IPS-15b (cell line): ENCODE results near the gene AQP6.
A peak's percentile ranks its signal among the peaks of the same experiment; 100 is the strongest.

ENCODE experiments used
- H3K27me3 ChIP-seq: one replicate; pipeline ENCODE4 v1.6.1; 2013; ENCODE audit warnings: low read length; ENCODE audit not compliant: control insufficient read depth, insufficient read depth
- H3K36me3 ChIP-seq: one replicate; pipeline ENCODE4 v1.6.1; 2013; ENCODE audit warnings: low read length; ENCODE audit not compliant: control insufficient read depth, insufficient read depth
- H3K4me1 ChIP-seq: one replicate; pipeline ENCODE4 v1.6.1; 2013; ENCODE audit warnings: mild to moderate bottlenecking, low read length; ENCODE audit not compliant: control insufficient read depth, insufficient read depth
- H3K4me3 ChIP-seq: one replicate; pipeline ENCODE4 v1.5.1; 2013; ENCODE audit warnings: low read depth, low read length
- H3K9ac ChIP-seq: one replicate; pipeline ENCODE4 v1.6.1; 2013; ENCODE audit warnings: low read depth, mild to moderate bottlenecking, low read length
- H3K9me3 ChIP-seq: one replicate; pipeline ENCODE4 v1.6.1; 2013; ENCODE audit warnings: mild to moderate bottlenecking, low read length; ENCODE audit not compliant: control insufficient read depth, insufficient read depth

Gene AQP6

DNA sequence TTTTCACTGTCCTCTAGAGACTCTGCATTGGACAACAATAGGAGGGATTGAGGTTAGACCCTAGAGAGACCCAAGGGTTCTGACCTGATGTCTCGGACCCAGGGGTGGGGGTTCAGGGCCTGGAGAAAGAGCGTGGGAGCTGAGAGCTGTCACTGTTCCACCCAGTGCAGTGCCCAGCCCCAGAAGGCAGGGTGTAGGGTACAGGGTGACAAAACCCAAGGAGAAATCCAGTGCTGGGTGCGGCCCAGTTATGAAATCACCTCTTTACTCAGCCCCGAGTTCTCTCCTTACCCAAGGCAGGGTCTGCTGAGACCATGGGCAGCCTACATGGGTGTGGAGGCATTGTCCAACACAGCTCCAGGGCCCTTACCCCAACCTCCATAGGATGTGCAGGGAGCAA is 19.6 kb upstream of the AQP6 start:
- H3K9me3 ChIP-seq: no peaks in the 10 kb centered on the region
- H3K27me3 ChIP-seq: peaks cover 29% of the 10 kb centered on the region
- no peak overlapping the region for H3K4me3 ChIP-seq
- H3K4me1 ChIP-seq: no peaks in the 10 kb centered on the region
- no peaks in the 10 kb centered on the region for H3K36me3 ChIP-seq
- H3K9ac ChIP-seq: no peak overlapping the region

DNA sequence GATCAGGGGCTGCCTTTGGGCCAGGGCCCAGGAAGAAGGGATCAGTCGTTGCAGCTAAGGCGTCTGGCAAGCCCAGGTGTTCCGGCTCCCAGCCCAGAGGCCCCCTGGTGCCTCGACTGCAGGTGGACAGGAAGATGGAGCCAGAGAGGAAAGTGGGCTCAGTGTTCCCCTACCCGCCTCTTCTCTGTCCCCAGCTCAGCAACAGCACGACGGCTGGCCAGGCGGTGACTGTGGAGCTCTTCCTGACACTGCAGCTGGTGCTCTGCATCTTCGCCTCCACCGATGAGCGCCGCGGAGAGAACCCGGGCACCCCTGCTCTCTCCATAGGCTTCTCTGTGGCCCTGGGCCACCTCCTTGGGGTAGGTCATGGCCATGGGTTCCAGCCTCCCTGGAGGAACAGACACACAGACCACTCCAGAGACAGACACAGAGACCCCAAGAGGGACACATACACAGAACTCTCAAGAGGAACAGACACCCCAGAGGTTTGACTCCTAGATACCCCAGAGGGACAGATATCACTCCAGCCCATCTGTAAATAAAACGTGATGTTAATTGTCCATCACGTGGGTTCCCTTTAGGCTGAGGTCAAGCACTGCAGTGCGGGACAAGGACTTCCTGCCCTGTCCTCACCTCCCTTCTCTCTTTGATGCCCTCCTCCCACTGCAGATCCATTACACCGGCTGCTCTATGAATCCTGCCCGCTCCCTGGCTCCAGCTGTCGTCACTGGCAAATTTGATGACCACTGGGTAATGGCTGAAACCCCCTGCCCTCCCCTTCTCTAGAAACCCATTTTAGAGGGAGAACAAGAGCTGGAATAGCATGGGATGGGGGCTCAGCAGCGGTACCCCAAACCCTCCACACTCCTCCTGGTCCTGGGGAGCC is 18.5 kb upstream of the AQP6 start:
- Histone ChIP-seq H3K4me1 (peaks cover under 1% of the 10 kb centered on the region), H3K27me3 (peaks cover 39% of the 10 kb centered on the region), H3K36me3 (no peaks in the 10 kb centered on the region), H3K9ac (no peak overlapping the region), H3K4me3 (no peak overlapping the region), H3K9me3 (no peaks in the 10 kb centered on the region)

DNA sequence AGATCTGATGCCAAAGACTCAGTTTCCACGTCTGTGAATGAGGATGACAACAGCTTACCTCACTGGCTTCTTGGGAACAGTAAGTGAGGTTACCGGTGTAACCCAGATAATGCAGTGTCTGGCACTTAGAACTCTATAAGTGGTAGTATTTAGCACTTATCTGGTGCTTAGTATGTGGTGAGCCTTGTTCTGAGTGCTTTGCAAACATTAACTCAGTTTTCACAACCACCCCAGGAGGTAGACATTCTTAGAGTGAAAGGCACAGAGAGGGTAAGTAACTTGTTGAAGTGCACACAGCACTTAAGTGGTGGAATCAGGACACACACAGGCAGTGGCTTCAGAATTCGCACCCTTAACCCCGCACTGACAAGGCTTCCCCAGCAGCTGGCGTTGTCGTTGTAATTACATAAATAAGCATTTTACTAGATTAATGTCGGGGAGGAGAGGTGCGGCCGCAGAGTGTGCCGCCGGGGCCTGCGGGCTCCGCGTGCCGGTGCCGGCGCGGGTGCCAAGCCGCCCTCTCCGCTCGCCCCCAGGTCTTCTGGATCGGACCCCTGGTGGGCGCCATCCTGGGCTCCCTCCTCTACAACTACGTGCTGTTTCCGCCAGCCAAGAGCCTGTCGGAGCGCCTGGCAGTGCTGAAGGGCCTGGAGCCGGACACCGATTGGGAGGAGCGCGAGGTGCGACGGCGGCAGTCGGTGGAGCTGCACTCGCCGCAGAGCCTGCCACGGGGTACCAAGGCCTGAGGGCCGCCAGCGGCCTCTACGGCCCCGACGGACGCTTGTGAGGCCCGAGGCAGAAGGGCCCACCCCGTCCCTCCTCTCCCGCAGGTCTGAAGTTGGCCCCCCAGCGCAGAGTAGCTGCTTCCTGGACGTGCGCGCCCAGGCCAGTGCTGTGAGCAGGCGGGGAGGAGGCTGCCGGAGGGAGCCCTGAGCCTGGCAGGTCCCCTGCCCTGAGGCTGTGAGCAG is 17.6 kb upstream of the AQP6 start:
- peaks cover 8% of the 10 kb centered on the region for H3K4me1 ChIP-seq
- no peak overlapping the region for H3K9ac ChIP-seq
- H3K4me3 ChIP-seq: peak overlapping the region; percentile 26
- H3K9me3 ChIP-seq: no peaks in the 10 kb centered on the region
- no peaks in the 10 kb centered on the region for H3K36me3 ChIP-seq
- H3K27me3 ChIP-seq: peaks cover 48% of the 10 kb centered on the region

DNA sequence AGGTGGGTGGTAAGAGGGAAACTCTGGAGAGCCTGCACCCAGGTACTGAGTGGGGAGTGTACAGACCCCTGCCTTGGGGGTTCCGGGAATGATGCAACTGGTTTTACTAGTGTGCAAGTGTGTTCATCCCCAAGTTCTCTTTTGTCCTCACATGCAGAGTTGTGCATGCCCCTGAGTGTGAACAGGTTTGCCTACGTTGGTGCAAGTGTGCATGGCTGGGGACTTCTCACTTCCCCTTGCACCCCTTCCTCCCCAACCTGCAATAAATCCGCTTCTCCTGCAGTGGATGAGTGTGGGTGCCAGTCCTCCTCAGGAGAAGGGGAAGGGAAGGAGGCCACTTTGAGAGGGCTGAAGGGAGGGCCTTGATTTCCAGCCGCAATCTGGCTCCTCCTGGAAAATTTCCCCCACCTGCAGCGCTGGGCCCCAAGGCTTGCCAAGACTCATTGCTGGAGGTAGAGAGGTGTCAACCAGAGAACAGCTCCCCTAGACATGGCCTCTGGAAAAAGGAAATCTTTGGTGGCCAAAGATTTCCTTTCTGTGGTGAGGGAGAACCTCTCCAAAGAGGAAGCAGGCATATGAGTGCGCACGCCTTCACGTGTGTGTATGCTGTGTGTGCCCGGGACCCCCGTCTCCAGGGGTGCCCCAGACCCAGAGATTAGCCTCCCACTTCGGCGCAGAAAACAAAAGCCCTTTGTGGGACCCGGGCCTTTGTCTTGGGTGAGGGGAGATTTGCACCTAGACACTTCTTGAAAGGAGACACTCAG is 16.7 kb upstream of the AQP6 start:
- Histone ChIP-seq H3K36me3 (no peaks in the 10 kb centered on the region), H3K4me3 (peak overlapping the region; percentile 26), H3K4me1 (peaks cover 10% of the 10 kb centered on the region), H3K27me3 (peaks cover 57% of the 10 kb centered on the region), H3K9ac (no peak overlapping the region), H3K9me3 (no peaks in the 10 kb centered on the region)

DNA sequence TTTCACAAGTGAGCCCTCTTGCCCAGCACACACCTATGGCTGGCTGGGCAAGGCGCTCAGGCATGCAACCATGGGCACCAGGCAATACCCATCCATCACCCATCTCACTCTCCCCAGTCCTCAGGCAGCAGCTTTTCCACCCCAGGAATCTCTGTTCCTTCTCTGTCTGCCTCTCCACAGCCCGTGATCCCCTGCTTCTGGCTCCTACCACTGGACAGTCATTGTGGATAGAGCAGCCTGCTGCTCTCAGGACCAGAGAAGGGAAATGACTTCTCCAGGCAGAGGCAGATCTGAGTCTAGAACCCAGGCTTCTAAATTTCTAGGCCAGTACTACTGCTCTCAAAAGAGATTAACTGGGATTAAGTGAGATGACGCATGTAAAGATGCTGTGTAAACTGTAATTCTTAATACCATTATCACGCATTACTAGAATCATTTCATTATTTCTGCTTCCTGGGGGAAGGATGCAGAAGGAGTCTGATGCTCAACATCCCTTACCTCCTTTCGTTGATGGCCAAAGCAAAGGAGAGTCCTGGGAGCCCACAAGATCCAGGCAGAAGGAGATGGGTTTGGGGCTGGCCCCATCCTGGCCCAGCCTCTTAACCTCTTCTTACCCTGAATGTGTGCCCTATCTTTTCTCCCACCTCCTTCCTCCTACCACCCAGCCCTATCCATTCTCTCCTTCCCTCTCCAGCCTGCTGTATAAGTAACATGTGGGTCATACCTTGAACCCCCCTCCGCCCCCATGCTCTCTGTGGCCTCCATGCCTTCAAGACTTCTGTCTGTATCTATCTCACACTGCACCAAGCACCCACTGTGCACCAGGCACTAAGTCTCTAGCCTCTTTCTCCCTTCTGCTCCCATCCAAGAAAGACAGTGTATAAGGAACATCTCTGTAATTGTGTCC is 15.8 kb upstream of the AQP6 start:
- peaks cover 57% of the 10 kb centered on the region for H3K27me3 ChIP-seq
- H3K36me3 ChIP-seq: no peaks in the 10 kb centered on the region
- no peak overlapping the region for H3K9ac ChIP-seq
- H3K9me3 ChIP-seq: no peaks in the 10 kb centered on the region
- H3K4me3 ChIP-seq: no peak overlapping the region
- H3K4me1 ChIP-seq: peaks cover 10% of the 10 kb centered on the region

DNA sequence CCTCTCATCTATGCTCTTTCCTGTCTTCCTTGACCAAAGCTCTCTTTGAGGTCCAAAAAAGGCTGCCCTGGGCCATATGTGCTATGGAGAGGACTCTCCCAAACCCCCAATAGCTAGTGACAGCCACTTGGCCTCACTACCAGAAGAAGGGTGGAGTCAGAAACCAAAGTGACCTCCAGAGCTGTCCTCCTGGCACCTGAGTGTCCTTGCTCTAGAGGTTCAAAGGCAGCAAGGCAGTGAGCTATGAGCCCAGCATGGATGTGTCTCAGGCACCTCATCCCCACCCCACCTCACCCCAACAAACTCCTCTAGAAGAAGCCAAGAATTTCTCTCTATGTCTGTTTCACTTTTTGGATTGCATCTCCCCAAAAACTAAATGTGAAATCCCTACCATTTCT is 15.2 kb upstream of the AQP6 start:
- Histone ChIP-seq H3K27me3 (peaks cover 57% of the 10 kb centered on the region), H3K4me3 (no peak overlapping the region), H3K4me1 (peaks cover 10% of the 10 kb centered on the region)

DNA sequence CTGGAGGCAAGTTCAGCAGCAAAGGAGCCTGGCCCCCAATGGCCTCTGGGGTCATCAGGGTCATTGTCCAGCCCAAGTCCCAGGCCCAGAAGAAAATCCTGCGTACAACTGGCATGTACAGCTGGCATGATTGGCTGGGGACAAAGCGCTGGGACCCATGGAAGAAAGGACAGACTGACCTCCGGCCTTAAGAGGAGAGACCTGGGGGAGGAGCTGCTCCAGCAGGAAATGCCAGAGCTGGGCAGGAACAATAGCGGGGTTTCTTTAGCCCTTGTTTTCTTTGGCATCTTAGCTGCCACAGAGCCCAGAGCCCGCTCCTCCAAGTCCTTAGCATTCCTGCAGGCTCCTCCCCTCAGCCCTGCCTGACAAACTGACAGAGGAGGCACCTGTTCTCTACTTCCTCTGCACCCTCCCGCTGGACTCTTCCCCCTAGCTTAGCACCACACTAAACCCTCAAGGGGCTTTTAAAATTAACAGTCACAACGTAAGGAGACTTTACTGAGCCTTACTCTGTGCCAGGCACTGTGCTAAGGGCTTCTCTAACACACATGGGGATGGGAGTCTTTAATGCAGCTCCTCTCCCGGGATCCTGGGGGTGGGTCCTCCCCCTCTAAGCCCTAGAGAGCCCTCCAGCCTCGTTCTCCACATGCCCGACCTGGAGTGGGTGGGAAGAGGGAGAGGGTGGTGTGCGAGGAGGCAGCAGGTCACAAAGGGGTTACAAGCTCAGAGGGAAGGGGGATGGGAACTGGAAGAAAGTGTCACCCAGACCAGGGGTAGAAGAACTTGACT is 12.9 kb upstream of the AQP6 start:
- Histone ChIP-seq H3K27me3 (peaks cover 65% of the 10 kb centered on the region), H3K4me3 (no peak overlapping the region), H3K9ac (no peak overlapping the region), H3K36me3 (no peaks in the 10 kb centered on the region), H3K4me1 (peaks cover 10% of the 10 kb centered on the region), H3K9me3 (no peaks in the 10 kb centered on the region)

More for the DNA sequence above, 15.2 kb upstream of the AQP6 start:
- H3K9me3 ChIP-seq: no peaks in the 10 kb centered on the region
- H3K36me3 ChIP-seq: no peaks in the 10 kb centered on the region
- no peak overlapping the region for H3K9ac ChIP-seq

DNA sequence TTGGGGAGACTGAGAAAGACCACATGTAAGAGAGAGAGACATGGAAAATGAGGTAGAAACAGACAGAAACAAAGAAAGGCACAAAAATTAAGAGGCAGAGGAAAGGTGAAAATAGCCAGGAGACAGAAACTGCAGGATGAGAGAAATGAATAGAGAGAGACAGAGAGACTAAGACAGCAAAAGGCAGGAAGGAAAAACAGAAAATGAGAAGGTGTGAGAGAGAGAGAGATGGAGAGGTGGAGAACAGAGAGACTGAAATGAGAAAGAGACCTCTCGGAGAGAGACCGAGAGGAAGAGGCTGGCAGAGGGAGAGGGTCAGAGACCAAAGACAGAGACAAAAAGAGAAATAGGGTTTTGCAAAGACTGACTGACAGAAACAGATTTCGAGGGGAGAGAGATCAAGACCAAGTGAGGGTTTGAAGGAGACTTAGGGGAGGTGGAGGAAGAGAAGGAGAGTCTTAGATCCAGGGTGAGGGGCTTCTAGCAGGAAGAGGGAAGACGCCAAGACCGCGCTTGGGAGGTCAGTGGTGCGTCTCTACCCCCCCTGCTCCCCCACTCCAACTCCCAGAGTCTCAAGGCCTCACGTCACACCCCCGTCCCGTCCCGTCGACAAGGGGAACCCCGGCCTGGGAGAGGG is 12.2 kb upstream of the AQP6 start:
- no peaks in the 10 kb centered on the region for H3K36me3 ChIP-seq
- no peak overlapping the region for H3K9ac ChIP-seq
- H3K4me1 ChIP-seq: peaks cover 10% of the 10 kb centered on the region
- H3K27me3 ChIP-seq: peaks cover 64% of the 10 kb centered on the region
- no peaks in the 10 kb centered on the region for H3K9me3 ChIP-seq
- peak overlapping the region; percentile 37 for H3K4me3 ChIP-seq

DNA sequence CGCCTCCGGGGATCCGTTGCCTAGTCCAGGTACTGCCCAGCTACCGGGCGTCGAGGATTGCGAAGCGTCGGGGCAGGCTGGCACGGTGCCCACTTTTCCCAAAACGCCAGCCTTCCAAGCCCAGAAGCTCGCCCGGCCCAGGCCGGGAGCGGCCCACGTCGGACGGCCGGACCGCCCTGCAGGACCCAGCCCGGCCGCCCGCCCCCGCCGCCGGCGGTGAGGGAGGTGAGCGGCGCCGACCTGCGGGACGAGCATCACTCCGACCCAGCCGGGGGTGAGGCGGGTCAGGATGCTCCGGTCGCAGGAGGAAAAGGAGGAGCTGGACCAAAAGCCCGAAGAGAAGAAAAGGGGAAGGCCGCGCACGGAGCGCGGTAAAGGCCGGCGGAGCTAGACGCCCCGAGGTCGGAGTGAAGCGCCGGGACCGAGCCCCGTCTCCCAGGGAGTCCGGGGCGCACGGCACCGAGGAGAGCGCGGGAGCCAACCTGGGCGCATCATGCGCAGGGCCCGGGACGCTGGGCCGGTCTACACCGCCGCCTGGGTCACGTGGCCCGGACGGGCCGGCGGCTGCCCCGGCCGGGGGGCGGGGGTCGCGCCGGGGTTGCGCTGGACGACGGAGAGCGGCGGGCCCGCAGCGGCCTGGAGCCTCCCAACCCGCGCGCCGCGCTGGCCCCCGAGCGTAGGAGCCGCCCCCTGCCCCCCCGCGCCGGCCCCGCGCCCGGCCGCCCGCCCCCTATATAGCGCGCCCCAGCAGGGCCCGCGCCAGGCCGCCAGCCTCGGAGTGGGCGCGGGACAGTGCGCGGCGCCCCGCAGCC is 11.4 kb upstream of the AQP6 start, which contains the start of gene AQP5:
Gene AQP5, plus strand, starts transcription at position 762 of the 812 bp plus-strand sequence. CDS start 146 bp downstream, outside the sequence.
- Histone ChIP-seq H3K27me3 (peaks cover 61% of the 10 kb centered on the region), H3K9ac (no peak within 1 kb of the TSS), H3K4me1 (peaks cover 10% of the 10 kb centered on the region), H3K9me3 (no peaks in the 10 kb centered on the region), H3K36me3 (no peaks in the 10 kb centered on the region), H3K4me3 (peak within 1 kb of the TSS; percentile 37)
